Activated CD8-positive, alpha-beta T cell treated with anti-CD3 and anti-CD28 coated beads, Interleukin-2, amount 10 ng/mL, durations not matched to agents 7 days and 5 days (primary cell): ENCODE measurements around the gene TMEM63A. TPM values are rescaled to one million over a fixed set of nuclear protein-coding genes. Genes with fewer than 3 reads are reported as not detected.
A peak's percentile ranks its signal among the peaks of the same experiment; 100 is the strongest.
"Not testable (repeated sequence)": the region's sequence is repeated elsewhere in the genome, so short reads cannot be mapped to it uniquely, and the experiment has no call there.

ENCODE experiments used
- ATAC-seq: fragments of 150-1000 bp; cut with Tn5 transposase; one replicate; pipeline ENCODE4 v1.10.0; 2021; ENCODE audit warnings: moderate library complexity
- CTCF ChIA-PET: fragments of 350-600 bp; sonication (Branson Sonifier 250); formaldehyde crosslinking; loops from one replicate; lab custom pipeline; 2021; ENCODE audit warnings: antibody characterized with exemption; lab: Charles Lee
- POLR2A ChIA-PET: fragments of 350-600 bp; sonication (Branson Sonifier 250); formaldehyde crosslinking; loops from one replicate; lab custom pipeline; 2021; ENCODE audit warnings: antibody characterized with exemption; lab: Charles Lee
- DNase-seq: peaks from one replicate; pipeline ENCODE4 v3.0.0-alpha.2; 2020
- H3K27ac Mint-ChIP-seq: one replicate; pipeline ENCODE4 v1.8.0; 2021; ENCODE audit warnings: mild to moderate bottlenecking, mixed read lengths
- H3K27me3 Mint-ChIP-seq: one replicate; pipeline ENCODE4 v1.8.0; 2021; ENCODE audit warnings: low read depth, mixed read lengths
- H3K36me3 Mint-ChIP-seq: one replicate; pipeline ENCODE4 v1.8.0; 2021; ENCODE audit warnings: low read depth, mixed read lengths
- H3K4me1 Mint-ChIP-seq: one replicate; pipeline ENCODE4 v1.8.0; 2021; ENCODE audit warnings: low read depth, mixed read lengths
- H3K4me3 Mint-ChIP-seq: one replicate; pipeline ENCODE4 v1.8.0; 2021; ENCODE audit warnings: mild to moderate bottlenecking, mixed read lengths
- H3K9me3 Mint-ChIP-seq: one replicate; pipeline ENCODE4 v1.8.0; 2022; ENCODE audit warnings: mixed read lengths; ENCODE audit not compliant: insufficient read depth
- total RNA-seq, 2 experiments: library from RNA; stranded (reverse); gene quantifications; one replicate each; pipeline ENCODE4 v1.2.3, GENCODE V29; 2021

TMEM63A gene
- total RNA-seq = 10 to 100 TPM; 83.5 to 85.8 TPM

- POLR2A ChIA-PET = interaction anchor here (0.8 to 5.5 kb wide), 16 partner anchors 8 to 437 kb away, joined by 3 to 50 read pairs (median 4); partner anchors contain the start of genes H3-3A, PYCR2, SDE2 and SRP9
- H3K27ac Mint-ChIP-seq = peak within 1 kb of the TSS; percentile 92
- H3K36me3 Mint-ChIP-seq = peaks cover 26% of the 10 kb centered on the region
- H3K9me3 Mint-ChIP-seq = no peaks in the 10 kb centered on the region
- peaks cover 8% of the 10 kb centered on the region for H3K27me3 Mint-ChIP-seq
- H3K4me1 Mint-ChIP-seq = peaks cover 56% of the 10 kb centered on the region
- ATAC-seq (peak; percentile 83), DNase-seq (peak; percentile 93)
- peak within 1 kb of the TSS; percentile 87 for H3K4me3 Mint-ChIP-seq
- CTCF ChIA-PET = interaction anchor here (0.6 to 8.0 kb wide), 21 partner anchors 10 to 407 kb away, joined by 3 to 63 read pairs (median 6); partner anchors contain the start of gene SRP9
Measured at GRCh38 chr1:225881959-225882693, at the start of gene TMEM63A. Gene TMEM63A (minus strand): TSS chr1:225882380. CDS start chr1:225877580, 4,800 bp downstream.

DNA sequence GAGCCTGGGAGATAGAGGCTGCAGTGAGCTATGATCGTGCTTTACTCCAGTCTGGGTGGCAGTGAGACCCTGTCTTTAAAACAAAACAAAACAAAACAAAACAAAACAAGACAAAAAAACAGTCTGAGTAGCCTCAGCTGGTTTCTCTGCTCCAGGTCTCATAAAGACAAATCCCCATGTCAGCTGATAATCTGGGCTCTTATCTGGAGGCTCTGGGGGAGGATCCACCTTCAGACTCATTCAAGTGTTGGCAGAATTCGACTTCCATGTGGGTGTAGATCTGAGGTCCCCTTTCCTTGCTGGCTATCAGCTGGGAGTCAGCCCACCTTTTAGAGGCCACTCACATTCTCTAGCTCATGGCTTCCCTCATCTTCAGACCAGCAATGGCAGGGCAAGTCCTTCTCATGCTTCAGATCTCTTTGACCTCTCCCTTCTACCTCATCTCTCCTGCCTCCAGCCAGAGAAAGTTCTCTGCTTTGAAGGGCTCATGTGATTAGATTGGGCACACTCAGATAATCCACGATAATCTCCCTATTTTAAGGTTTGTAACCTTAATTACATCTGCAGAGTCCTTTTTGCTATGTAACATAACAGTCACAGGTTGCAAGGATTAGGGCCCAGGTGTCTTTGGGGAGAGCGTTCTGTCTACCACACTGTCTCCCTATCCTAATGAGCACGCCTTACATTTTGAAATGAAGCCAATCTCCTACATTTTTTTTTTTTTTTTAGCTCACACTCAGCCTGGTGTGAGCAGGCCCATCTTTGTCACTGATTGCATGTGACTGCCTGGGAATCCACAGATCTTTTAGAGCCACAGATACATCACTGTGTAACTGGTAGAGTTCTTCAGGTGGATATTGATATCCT, 49.3 kb upstream of the TMEM63A start:
- ChIA-PET CTCF (interaction anchor here (1.0 to 1.2 kb wide), 4 partner anchors 8 to 30 kb away, joined by 3 read pairs; no protein-coding TSS in a partner anchor), POLR2A (interaction anchor here (0.6 to 1.8 kb wide), 2 partner anchors 464 to 1763 kb away, joined by 3 to 5 read pairs; no protein-coding TSS in a partner anchor)
- Mint-ChIP-seq H3K4me3 (no peak overlapping the region), H3K27ac (no peak overlapping the region), H3K36me3 (no peaks in the 10 kb centered on the region), H3K4me1 (peaks cover 24% of the 10 kb centered on the region), H3K27me3 (no peaks in the 10 kb centered on the region), H3K9me3 (no peaks in the 10 kb centered on the region)
- ATAC-seq (no peak), DNase-seq (no peak)

GRCh38 chr1:225930566-225930965, 48.4 kb upstream of the TMEM63A start:
- no peak overlapping the region for H3K4me3 Mint-ChIP-seq
- H3K27me3 Mint-ChIP-seq = no peaks in the 10 kb centered on the region
- DNase-seq (no peak), ATAC-seq (no peak)
- H3K36me3 Mint-ChIP-seq = no peaks in the 10 kb centered on the region
- H3K4me1 Mint-ChIP-seq = peaks cover 27% of the 10 kb centered on the region
- ChIA-PET POLR2A (no interaction called here), CTCF (interaction anchor here (1.0 to 1.2 kb wide), 3 partner anchors 7 to 31 kb away, joined by 3 read pairs; no protein-coding TSS in a partner anchor)
- H3K27ac Mint-ChIP-seq = no peak overlapping the region
- H3K9me3 Mint-ChIP-seq = no peaks in the 10 kb centered on the region

DNA sequence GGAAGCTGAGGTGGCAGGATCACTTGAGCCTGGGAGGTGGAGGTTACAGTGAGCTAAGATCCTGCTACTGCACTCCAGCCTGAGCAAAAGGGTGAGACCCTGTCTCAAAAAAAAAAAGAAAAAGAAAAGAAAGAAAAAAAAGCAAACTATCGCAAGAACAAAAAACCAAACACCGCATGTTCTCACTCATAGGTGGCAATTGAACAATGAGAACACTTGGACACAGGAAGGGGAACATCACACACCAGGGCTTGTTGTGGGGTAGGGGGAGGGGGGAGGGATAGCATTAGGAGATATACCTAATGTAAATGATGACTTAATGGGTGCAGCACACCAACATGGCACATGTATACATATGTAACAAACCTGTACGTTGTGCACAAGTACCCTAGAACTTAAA, 47.3 kb upstream of the TMEM63A start:
- DNase-seq, H3K4me3 Mint-ChIP-seq, H3K36me3 Mint-ChIP-seq, H3K9me3 Mint-ChIP-seq, H3K27me3 Mint-ChIP-seq, ATAC-seq: not testable (repeated sequence)
- ChIA-PET POLR2A (interaction anchor here (0.8 to 1.6 kb wide), 3 partner anchors 47 to 152 kb away, joined by 3 to 4 read pairs (median 4); partner anchors contain the start of genes SRP9 and TMEM63A), CTCF (interaction anchor here (1.3 kb wide), 1 partner anchor 9 kb away, joined by 4 read pairs; no protein-coding TSS in a partner anchor)
- Mint-ChIP-seq H3K4me1 (peaks cover 33% of the 10 kb centered on the region), H3K27ac (peak overlapping the region; percentile 83)

DNA sequence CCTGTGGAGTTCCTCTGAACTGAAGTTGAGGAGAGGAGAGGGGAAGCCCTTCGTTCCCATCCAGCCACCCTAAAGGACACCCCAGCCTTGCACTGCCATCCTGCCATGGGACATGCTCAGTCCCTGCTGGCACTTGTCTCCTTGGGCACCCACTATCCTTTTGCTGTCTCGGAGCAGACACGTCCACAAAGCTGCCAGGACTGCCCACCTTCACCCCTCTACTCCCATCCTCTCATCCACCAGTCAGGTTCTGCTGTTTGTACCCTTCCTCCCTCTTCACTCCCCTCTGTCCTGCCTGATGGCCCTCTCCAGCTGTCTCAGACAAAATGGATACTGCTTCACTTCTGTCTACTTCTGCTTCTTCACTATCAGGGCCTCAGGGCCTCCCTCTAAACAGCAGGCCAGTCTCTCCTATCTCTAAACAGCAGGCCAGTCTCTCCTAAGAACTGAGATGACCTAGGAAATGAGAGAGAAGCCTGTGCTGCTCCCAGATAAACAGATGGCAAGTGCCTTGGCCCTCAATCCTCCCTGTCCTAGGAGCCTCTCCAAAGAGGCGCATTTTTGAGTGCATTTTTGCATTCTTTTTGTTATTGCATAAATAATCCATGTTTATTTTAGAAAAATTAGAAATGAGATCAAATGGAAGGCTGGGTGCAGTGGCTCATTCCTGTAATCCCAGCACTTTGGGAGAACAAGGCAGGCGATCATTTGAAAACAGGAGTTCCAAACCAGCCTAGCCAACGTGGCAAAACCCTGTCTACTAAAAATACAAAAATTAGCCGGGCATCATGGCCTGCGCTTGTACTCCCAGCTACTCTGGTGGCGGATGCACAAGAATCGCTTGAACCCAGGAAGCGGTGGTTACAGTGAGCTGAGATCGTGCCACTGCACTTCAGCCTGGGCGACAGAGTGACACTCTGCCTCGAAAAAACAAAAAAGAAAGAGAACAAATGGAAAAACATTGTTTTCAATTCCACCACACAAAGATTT, 46.3 kb upstream of the TMEM63A start:
- no peaks in the 10 kb centered on the region for H3K36me3 Mint-ChIP-seq
- H3K4me1 Mint-ChIP-seq = peaks cover 34% of the 10 kb centered on the region
- H3K27me3 Mint-ChIP-seq = no peaks in the 10 kb centered on the region
- ATAC-seq (no peak), DNase-seq (peak; percentile 61)
- H3K9me3 Mint-ChIP-seq = no peaks in the 10 kb centered on the region
- POLR2A ChIA-PET = interaction anchor here (1.0 to 1.6 kb wide), 2 partner anchors 46 to 48 kb away, joined by 3 to 4 read pairs; partner anchors contain the start of gene TMEM63A
- peak overlapping the region; percentile 7 for H3K4me3 Mint-ChIP-seq
- CTCF ChIA-PET = interaction anchor here (1.3 kb wide), 1 partner anchor 8 kb away, joined by 4 read pairs; no protein-coding TSS in a partner anchor
- peak overlapping the region; percentile 83 for H3K27ac Mint-ChIP-seq

DNA sequence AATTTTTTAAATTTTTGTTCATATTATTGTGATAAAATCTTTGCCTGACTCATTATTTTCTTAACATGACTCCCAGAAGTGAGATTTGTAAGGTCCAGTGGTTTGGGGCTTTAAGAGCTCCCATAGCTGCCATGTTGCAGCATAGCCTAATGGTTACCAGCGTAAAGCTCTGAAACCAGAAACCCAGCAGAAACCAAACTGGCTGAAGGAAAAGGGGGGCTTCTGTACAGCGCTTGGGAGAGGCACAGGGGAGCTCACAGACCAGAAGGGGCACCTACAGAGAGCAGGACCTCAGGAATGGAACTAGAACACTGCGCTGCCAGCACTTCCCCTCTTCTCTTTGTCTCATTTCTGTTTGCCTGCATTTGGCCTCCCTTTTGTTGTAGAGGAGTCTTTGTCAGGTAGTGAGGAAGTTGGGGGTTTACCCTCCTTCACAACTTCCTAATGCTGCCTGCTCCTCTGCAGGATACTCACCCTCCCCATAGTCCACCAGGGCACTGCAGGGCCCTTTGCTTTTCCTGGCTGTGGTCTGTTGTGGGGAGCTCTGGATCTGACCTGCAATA, 44.5 kb upstream of the TMEM63A start:
- Mint-ChIP-seq H3K9me3 (no peaks in the 10 kb centered on the region), H3K4me3 (no peak overlapping the region), H3K4me1 (peaks cover 48% of the 10 kb centered on the region), H3K36me3 (peaks cover 11% of the 10 kb centered on the region), H3K27me3 (no peaks in the 10 kb centered on the region), H3K27ac (peak overlapping the region; percentile 75)
- ATAC-seq (no peak), DNase-seq (no peak)
- ChIA-PET POLR2A (interaction anchor here (0.6 to 1.4 kb wide), 4 partner anchors 11 to 459 kb away, joined by 3 to 6 read pairs (median 4); partner anchors contain the start of genes SDE2 and SRP9), CTCF (interaction anchor here (1.3 to 1.5 kb wide), 2 partner anchors 16 to 36 kb away, joined by 5 read pairs; no protein-coding TSS in a partner anchor)

DNA sequence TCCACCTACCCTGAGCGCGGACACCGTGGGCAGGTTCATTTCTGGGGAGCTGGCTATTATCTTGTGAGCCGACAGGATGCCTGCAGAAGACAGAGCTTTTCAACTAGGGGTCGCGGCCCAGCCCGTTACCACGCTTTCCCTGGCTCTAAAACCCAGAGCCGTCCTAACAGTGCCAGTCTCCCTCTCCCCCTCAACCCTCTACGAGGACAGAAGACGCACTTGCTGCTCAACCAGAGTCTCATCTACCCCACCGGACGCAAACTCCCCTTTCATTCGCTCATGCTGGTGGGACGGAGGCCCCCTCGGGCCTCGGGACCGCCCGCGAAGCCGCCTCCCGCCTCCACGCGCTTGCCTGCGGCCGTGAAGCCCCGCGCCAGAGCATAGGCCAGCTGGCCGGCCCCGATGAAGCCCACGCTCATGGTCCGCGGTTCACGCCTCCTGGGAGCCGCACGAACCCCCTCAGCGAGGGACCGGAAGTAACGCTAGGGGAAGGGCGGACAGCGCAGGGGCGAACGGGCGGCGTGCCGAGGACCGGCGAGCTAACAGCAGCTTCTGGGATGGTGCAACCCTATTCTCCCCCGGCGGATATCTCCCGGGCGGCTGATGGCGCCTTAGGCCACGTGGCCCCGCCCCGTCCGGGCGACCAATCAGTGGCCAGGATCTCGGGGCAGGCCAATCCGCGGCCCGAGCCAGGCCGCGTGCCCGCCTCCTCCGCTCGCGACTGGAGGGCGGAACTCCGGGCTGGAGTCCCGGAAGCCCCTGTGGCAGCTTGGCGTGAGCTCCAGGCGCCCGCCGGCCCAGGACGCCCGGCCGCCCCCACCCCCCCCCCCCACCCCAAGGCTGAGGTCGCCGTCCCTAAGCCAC, 41.7 kb upstream of the TMEM63A start, which contains the start of gene PYCR2:
Gene PYCR2 (minus strand): TSS at position 559 of the 864 bp plus-strand sequence. CDS start 140 bp downstream, at position 419.
- no peaks in the 10 kb centered on the region for H3K9me3 Mint-ChIP-seq
- ChIA-PET POLR2A (interaction anchor here (0.6 to 2.7 kb wide), 19 partner anchors 14 to 496 kb away, joined by 3 to 23 read pairs (median 5); partner anchors contain the start of genes H3-3A, LBR, SDE2 and SRP9), CTCF (interaction anchor here (0.6 to 2.2 kb wide), 9 partner anchors 7 to 146 kb away, joined by 3 to 11 read pairs (median 5); partner anchors contain the start of gene SRP9)
- H3K27ac Mint-ChIP-seq = peak within 1 kb of the TSS; percentile 97
- peaks cover 65% of the 10 kb centered on the region for H3K4me1 Mint-ChIP-seq
- ATAC-seq (peak; percentile 98), DNase-seq (peak; percentile 96)
- H3K36me3 Mint-ChIP-seq = peaks cover 32% of the 10 kb centered on the region
- H3K4me3 Mint-ChIP-seq = peak within 1 kb of the TSS; percentile 97
- H3K27me3 Mint-ChIP-seq = no peaks in the 10 kb centered on the region

- POLR2A ChIA-PET = interaction anchor here (0.8 to 2.7 kb wide), 15 partner anchors 14 to 455 kb away, joined by 3 to 23 read pairs (median 6); partner anchors contain the start of genes H3-3A, SDE2, SRP9 and TMEM63A
- Mint-ChIP-seq H3K4me3 (peak overlapping the region; percentile 97), H3K36me3 (peaks cover 36% of the 10 kb centered on the region), H3K27me3 (no peaks in the 10 kb centered on the region), H3K9me3 (no peaks in the 10 kb centered on the region), H3K27ac (peak overlapping the region; percentile 97), H3K4me1 (peaks cover 59% of the 10 kb centered on the region)
- no peak for ATAC-seq
- CTCF ChIA-PET = interaction anchor here (0.6 to 2.2 kb wide), 8 partner anchors 8 to 146 kb away, joined by 3 to 11 read pairs (median 6); partner anchors contain the start of gene SRP9
- DNase-seq = no peak
Measured at GRCh38 chr1:225923381-225923691, 41.2 kb upstream of the TMEM63A start.
